Measurements from ENCODE around the gene ARF6. TPM values are rescaled to one million over a fixed set of nuclear protein-coding genes. Genes with fewer than 3 reads are reported as not detected.
A peak's percentile ranks its signal among the peaks of the same experiment; 100 is the strongest.

The ARF6 gene
- 29.8 and 33.3 TPM in 2 replicates for polyA plus RNA-seq (2011; rRNA removed)
- 39.6 and 44.8 TPM in 2 replicates for polyA plus RNA-seq (2012; cell fraction: cytosol; rRNA removed)
- polyA plus RNA-seq (2012; cell fraction: nucleus; rRNA removed): 25.8 and 26.2 TPM in 2 replicates
- 47.7 to 54.8 TPM (median 51.0 TPM) in 3 replicates for polyA plus RNA-seq (2017; fragmentation: RNase III; extraction: RNeasy Plus Mini Kit Qiagen cat#74134 plus additional on column Dnase treatment)
- polyA minus RNA-seq (2011; rRNA and poly(A)+ RNA removed): 23.4 and 24.2 TPM in 2 replicates

DNA sequence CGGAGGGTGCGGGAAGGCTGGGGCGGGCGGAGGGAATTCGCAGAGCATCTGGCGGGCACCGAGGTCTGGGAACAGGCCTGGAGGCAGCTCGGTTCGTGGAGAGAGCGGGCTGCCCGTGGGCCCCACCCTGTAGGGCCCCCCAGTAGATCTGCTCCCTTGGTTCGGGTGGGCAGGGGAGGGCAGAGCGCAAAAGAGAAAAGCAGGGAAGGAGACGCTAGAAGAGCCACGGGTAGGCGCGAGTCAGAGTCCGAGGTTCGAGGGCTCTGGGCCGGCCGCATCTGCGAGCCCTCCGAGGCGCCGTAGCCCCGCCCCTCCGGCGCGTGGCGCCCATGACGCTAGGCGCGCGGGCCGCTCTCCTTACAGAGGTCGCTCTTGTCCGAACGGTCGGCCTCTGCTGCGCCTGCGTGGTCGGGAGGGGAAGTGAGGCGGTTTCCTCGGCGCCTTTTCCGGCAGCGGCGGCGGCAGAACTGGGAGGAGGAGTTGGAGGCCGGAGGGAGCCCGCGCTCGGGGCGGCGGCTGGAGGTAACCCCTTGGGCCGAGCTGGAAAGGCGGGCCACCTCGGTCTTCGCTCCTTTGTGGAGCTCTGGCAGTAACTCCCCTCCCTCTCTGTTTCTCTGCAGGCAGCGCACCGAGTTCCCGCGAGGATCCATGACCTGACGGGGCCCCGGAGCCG lies at the start of gene ARF6:
ARF6 (plus strand) TSS at position 447 of the 673 bp plus-strand sequence. CDS start 655 bp downstream, outside the sequence.
- H3K4me3 ChIP-seq: peak within 1 kb of the TSS; percentile 67
- H3K4me1 ChIP-seq: peaks cover 21% of the 10 kb centered on the region
- H3K9me3 ChIP-seq: no peaks in the 10 kb centered on the region
- CTCF ChIA-PET: interaction anchor here (0.6 to 3.6 kb wide), 24 partner anchors 9 to 405 kb away, joined by 3 to 29 read pairs (median 3); partner anchors contain the start of gene VCPKMT
- FAIRE-seq (no peak), DNase-seq (ENCODE audit: low read depth in 1 of 2, low spot score in 1 of 2) (peak; percentile 87 to 98), ATAC-seq (peak; percentile 94 to 95)
- 0% methylated on average over 23 of the region's 66 CpGs for WGBS (ENCODE audit: missing lambda C conversion rate)
- H3K27ac ChIP-seq: peak within 1 kb of the TSS; percentile 96 to 98
- POLR2A ChIA-PET: interaction anchor here (0.5 to 2.3 kb wide), 20 partner anchors 11 to 223 kb away, joined by 3 to 21 read pairs (median 5); partner anchors contain the start of gene NEMF
- peak within 1 kb of the TSS; percentile 98 for H3K4me2 ChIP-seq
- TF ChIP-seq CEBPB (IDR thresholded peaks at IDR 0.05) (no peak), CHD4 (IDR thresholded peaks at IDR 0.05; ENCODE audit: borderline replicate concordance) (no peak), ATOH8 (CRISPR knock-in tag; IDR thresholded peaks at IDR 0.05; ENCODE audit: low read depth) (no peak), USF2 (IDR thresholded peaks at IDR 0.05) (no peak), SREBF2 (IDR thresholded peaks at IDR 0.05) (no peak), RAD21 (conservative IDR thresholded peaks at IDR 0.05 in 1 of 2, IDR thresholded peaks at IDR 0.05 in 1 of 2) (peak; percentile 18 to 46; a peak in 4 of 5 replicates), JUNB (IDR thresholded peaks at IDR 0.05) (no peak), CBX8 (IDR thresholded peaks at IDR 0.05) (no peak), FOSL2 (IDR thresholded peaks at IDR 0.05) (no peak), FOSL2 (CRISPR knock-in tag; IDR thresholded peaks at IDR 0.05) (peak; percentile 26; the same call in 1 of the 2 replicates), BHLHE40 (IDR thresholded peaks at IDR 0.05; ENCODE audit: low read depth, low read length) (no peak), ZFP36 (IDR thresholded peaks at IDR 0.05; ENCODE audit: borderline replicate concordance, partially characterized antibody) (no peak), ESRRA (IDR thresholded peaks at IDR 0.05; ENCODE audit: borderline replicate concordance, low read length) (no peak), ZC3H11A (IDR thresholded peaks at IDR 0.05) (no peak), MAZ (IDR thresholded peaks at IDR 0.05; ENCODE audit: borderline replicate concordance, low read depth, low read length) (no peak), POLR2A (IDR thresholded peaks at IDR 0.05; ENCODE audit: low read length) (peak; percentile 78), CHD2 (IDR thresholded peaks at IDR 0.05; ENCODE audit: low read length, partially characterized antibody) (peak; percentile 57), FOSB (CRISPR knock-in tag; IDR thresholded peaks at IDR 0.05) (no peak), NFE2L2 (conservative IDR thresholded peaks at IDR 0.05; ENCODE audit: low read length) (no peak), RCOR1 (IDR thresholded peaks at IDR 0.05; ENCODE audit: low read depth, low read length) (no peak)
- TF ChIP-seq, protein P1, sequence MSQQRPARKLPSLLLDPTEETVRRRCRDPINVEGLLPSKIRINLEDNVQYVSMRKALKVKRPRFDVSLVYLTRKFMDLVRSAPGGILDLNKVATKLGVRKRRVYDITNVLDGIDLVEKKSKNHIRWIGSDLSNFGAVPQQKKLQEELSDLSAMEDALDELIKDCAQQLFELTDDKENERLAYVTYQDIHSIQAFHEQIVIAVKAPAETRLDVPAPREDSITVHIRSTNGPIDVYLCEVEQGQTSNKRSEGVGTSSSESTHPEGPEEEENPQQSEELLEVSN (IDR thresholded peaks at IDR 0.05; ENCODE audit: borderline replicate concordance, low read depth): peak; percentile 77; the same call in 1 of the 2 replicates
- TF ChIP-seq, protein P2, sequence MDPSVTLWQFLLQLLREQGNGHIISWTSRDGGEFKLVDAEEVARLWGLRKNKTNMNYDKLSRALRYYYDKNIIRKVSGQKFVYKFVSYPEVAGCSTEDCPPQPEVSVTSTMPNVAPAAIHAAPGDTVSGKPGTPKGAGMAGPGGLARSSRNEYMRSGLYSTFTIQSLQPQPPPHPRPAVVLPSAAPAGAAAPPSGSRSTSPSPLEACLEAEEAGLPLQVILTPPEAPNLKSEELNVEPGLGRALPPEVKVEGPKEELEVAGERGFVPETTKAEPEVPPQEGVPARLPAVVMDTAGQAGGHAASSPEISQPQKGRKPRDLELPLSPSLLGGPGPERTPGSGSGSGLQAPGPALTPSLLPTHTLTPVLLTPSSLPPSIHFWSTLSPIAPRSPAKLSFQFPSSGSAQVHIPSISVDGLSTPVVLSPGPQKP (IDR thresholded peaks at IDR 0.05; ENCODE audit: low read depth, low read length): no peak
- TF ChIP-seq, protein P3, sequence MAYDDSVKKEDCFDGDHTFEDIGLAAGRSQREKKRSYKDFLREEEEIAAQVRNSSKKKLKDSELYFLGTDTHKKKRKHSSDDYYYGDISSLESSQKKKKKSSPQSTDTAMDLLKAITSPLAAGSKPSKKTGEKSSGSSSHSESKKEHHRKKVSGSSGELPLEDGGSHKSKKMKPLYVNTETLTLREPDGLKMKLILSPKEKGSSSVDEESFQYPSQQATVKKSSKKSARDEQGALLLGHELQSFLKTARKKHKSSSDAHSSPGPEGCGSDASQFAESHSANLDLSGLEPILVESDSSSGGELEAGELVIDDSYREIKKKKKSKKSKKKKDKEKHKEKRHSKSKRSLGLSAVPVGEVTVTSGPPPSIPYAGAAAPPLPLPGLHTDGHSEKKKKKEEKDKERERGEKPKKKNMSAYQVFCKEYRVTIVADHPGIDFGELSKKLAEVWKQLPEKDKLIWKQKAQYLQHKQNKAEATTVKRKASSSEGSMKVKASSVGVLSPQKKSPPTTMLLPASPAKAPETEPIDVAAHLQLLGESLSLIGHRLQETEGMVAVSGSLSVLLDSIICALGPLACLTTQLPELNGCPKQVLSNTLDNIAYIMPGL (CRISPR knock-in tag; IDR thresholded peaks at IDR 0.05; ENCODE audit: borderline replicate concordance): no peak
- TF ChIP-seq, protein P4, sequence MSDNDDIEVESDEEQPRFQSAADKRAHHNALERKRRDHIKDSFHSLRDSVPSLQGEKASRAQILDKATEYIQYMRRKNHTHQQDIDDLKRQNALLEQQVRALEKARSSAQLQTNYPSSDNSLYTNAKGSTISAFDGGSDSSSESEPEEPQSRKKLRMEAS (IDR thresholded peaks at IDR 0.05): peak; percentile 86
- TF ChIP-seq, protein P5, sequence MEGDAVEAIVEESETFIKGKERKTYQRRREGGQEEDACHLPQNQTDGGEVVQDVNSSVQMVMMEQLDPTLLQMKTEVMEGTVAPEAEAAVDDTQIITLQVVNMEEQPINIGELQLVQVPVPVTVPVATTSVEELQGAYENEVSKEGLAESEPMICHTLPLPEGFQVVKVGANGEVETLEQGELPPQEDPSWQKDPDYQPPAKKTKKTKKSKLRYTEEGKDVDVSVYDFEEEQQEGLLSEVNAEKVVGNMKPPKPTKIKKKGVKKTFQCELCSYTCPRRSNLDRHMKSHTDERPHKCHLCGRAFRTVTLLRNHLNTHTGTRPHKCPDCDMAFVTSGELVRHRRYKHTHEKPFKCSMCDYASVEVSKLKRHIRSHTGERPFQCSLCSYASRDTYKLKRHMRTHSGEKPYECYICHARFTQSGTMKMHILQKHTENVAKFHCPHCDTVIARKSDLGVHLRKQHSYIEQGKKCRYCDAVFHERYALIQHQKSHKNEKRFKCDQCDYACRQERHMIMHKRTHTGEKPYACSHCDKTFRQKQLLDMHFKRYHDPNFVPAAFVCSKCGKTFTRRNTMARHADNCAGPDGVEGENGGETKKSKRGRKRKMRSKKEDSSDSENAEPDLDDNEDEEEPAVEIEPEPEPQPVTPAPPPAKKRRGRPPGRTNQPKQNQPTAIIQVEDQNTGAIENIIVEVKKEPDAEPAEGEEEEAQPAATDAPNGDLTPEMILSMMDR (IDR thresholded peaks at IDR 0.05): 0 out of 3 replicates have a peak, but pooled peaks have one; percentile 12
- TF ChIP-seq, protein P6, sequence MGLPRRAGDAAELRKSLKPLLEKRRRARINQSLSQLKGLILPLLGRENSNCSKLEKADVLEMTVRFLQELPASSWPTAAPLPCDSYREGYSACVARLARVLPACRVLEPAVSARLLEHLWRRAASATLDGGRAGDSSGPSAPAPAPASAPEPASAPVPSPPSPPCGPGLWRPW (IDR thresholded peaks at IDR 0.05): no peak
- TF ChIP-seq, protein P7, sequence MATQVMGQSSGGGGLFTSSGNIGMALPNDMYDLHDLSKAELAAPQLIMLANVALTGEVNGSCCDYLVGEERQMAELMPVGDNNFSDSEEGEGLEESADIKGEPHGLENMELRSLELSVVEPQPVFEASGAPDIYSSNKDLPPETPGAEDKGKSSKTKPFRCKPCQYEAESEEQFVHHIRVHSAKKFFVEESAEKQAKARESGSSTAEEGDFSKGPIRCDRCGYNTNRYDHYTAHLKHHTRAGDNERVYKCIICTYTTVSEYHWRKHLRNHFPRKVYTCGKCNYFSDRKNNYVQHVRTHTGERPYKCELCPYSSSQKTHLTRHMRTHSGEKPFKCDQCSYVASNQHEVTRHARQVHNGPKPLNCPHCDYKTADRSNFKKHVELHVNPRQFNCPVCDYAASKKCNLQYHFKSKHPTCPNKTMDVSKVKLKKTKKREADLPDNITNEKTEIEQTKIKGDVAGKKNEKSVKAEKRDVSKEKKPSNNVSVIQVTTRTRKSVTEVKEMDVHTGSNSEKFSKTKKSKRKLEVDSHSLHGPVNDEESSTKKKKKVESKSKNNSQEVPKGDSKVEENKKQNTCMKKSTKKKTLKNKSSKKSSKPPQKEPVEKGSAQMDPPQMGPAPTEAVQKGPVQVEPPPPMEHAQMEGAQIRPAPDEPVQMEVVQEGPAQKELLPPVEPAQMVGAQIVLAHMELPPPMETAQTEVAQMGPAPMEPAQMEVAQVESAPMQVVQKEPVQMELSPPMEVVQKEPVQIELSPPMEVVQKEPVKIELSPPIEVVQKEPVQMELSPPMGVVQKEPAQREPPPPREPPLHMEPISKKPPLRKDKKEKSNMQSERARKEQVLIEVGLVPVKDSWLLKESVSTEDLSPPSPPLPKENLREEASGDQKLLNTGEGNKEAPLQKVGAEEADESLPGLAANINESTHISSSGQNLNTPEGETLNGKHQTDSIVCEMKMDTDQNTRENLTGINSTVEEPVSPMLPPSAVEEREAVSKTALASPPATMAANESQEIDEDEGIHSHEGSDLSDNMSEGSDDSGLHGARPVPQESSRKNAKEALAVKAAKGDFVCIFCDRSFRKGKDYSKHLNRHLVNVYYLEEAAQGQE (IDR thresholded peaks at IDR 0.05): peak; percentile 46; the same call in 1 of the 2 replicates

All from A549 (cell line).